ENCODE data around the gene RELN.

The RELN gene

DNA sequence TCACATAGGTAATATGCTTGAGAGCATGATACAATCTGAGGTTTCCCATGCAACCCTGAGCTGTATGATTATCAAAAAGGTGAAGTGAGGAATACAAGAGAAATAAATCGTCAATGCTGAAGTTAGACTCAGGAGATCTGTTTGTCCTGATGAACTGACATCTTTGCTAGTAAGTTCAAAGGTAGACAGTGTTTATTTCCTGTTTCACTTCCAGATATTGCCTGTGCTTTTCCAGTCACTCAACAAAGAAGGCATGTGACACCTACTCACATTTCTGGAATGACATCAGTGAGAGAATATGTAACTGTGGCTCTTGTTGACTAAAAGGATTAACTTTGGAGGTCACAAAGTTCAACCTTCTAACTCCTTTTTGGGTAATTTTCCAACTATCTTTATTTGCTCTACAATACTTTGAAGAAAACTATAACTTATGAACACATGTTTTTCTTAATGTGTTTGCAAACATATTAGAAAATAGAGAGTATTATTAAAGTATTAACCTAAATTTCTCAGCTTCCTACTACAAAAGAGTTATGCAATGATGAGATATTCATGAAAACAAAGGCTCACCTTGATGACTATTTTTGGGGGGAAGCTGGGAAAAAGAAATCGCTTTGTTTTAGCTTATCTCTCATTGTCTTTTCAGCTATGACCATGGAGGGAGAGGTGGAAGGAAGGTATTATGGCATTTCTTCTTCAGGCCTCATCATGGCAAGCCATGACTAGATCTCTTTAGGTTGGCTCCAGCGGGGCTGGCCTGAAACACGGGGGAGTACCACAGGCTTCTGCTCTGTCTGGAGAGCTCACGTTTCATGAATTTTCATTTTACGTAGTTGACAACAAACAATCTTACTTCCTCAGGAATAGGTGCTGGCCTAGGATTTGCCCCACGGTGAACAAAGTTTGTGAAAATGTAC lies 328.7 kb downstream of the RELN start:
- Histone ChIP-seq H3K36me3 (ENCODE audit: control insufficient read depth in 2 of 2, insufficient read depth in 1 of 2, low read length in 2 of 2) (no peaks in the 10 kb centered on the region), H3K9me3 (ENCODE audit: control insufficient read depth, insufficient read depth, low read depth, low read length) (no peaks in the 10 kb centered on the region), H3K27ac (ENCODE audit: extremely low read depth, low read depth, low read length) (no peak overlapping the region), H3K4me1 (ENCODE audit: control insufficient read depth, insufficient read depth, low read length) (no peaks in the 10 kb centered on the region), H3K4me3 (ENCODE audit: low read depth, low read length) (no peak overlapping the region)
- peak; percentile 25; the same call in 1 of the 2 replicates for TF ChIP-seq SCRT2 (tag by site-specific recombination; IDR thresholded peaks at IDR 0.05)
- peak; percentile 38; the same call in 1 of the 2 replicates for TF ChIP-seq SP3 (tag by site-specific recombination; IDR thresholded peaks at IDR 0.05)
- no peak for TF ChIP-seq ZNF571 (tag by site-specific recombination; IDR thresholded peaks at IDR 0.05)
- peak; percentile 48 for TF ChIP-seq ZNF366 (tag by site-specific recombination; conservative IDR thresholded peaks at IDR 0.05)
- POLR2A ChIA-PET = no interaction called here
- CTCF ChIA-PET = no interaction called here

DNA sequence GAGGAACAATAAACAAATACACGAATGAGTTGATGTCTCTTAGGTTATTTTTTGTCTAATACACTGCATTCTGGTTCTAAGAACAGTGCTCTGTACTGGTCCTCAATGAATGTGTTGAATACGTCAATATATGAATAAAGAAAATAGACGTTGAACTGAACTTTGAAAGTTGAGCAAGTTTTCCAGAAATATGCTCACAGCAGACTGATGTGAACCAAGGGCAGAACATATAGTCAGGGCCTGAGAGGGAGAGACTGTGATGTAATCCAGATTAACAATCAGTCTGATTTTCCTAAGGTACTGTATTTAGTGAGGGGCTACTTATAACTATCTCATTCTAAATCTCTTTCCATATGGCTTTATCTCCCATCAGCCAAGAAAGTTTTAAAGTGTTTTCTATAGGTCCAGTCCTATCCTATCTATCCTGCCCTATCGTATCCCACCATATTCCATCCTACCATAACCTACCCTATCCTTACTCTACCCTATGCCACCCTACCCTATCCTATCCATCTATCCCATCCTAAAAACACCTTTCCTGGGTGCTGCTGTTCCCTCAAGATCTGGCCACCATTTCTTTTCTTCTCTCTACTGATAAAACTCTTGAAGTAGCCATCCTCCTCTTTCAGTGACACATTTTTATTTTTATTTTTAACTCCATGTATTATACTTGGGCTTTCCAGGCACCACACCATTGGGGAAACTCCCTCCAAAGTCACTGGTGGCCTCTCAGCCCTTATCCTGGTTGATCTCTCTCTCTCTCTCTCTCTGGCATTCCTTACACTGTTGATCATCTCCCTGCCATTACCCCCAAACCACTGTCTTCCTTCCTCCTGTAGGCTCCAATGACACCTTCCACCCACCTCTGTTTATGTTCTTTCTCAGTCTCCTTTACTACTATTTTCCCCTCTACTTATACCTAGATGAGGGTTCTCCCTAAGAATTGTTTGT lies 331.1 kb downstream of the RELN start:
- Histone ChIP-seq H3K27ac (ENCODE audit: extremely low read depth, low read depth, low read length) (no peak overlapping the region), H3K4me3 (ENCODE audit: low read depth, low read length) (no peak overlapping the region), H3K9me3 (ENCODE audit: control insufficient read depth, insufficient read depth, low read depth, low read length) (no peaks in the 10 kb centered on the region), H3K4me1 (ENCODE audit: control insufficient read depth, insufficient read depth, low read length) (no peaks in the 10 kb centered on the region), H3K36me3 (ENCODE audit: control insufficient read depth in 2 of 2, insufficient read depth in 1 of 2, low read length in 2 of 2) (no peaks in the 10 kb centered on the region)
- TF ChIP-seq, protein P1, sequence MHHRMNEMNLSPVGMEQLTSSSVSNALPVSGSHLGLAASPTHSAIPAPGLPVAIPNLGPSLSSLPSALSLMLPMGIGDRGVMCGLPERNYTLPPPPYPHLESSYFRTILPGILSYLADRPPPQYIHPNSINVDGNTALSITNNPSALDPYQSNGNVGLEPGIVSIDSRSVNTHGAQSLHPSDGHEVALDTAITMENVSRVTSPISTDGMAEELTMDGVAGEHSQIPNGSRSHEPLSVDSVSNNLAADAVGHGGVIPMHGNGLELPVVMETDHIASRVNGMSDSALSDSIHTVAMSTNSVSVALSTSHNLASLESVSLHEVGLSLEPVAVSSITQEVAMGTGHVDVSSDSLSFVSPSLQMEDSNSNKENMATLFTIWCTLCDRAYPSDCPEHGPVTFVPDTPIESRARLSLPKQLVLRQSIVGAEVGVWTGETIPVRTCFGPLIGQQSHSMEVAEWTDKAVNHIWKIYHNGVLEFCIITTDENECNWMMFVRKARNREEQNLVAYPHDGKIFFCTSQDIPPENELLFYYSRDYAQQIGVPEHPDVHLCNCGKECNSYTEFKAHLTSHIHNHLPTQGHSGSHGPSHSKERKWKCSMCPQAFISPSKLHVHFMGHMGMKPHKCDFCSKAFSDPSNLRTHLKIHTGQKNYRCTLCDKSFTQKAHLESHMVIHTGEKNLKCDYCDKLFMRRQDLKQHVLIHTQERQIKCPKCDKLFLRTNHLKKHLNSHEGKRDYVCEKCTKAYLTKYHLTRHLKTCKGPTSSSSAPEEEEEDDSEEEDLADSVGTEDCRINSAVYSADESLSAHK (tag by site-specific recombination; IDR thresholded peaks at IDR 0.05) = no peak
- TF ChIP-seq YY2 (tag by site-specific recombination; IDR thresholded peaks at IDR 0.05) (no peak), ZNF140 (tag by site-specific recombination; IDR thresholded peaks at IDR 0.05) (no peak), ZNF202 (tag by site-specific recombination; IDR thresholded peaks at IDR 0.05; ENCODE audit: borderline replicate concordance) (no peak), ZNF341 (tag by site-specific recombination; IDR thresholded peaks at IDR 0.05; ENCODE audit: low read depth) (no peak)
- TF ChIP-seq, protein P2, sequence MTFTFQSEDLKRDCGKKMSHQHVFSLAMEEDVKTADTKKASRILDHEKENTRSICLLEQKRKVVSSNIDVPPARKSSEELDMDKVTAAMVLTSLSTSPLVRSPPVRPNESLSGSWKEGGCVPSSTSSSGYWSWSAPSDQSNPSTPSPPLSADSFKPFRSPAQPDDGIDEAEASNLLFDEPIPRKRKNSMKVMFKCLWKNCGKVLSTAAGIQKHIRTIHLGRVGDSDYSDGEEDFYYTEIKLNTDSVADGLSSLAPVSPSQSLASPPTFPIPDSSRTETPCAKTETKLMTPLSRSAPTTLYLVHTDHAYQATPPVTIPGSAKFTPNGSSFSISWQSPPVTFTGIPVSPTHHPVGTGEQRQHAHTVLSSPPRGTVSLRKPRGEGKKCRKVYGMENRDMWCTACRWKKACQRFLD (tag by site-specific recombination; IDR thresholded peaks at IDR 0.05) = no peak
- POLR2A ChIA-PET = no interaction called here
- CTCF ChIA-PET = interaction anchor here (0.6 kb wide), 1 partner anchor 212 kb away, joined by 3 read pairs; no protein-coding TSS in a partner anchor

DNA sequence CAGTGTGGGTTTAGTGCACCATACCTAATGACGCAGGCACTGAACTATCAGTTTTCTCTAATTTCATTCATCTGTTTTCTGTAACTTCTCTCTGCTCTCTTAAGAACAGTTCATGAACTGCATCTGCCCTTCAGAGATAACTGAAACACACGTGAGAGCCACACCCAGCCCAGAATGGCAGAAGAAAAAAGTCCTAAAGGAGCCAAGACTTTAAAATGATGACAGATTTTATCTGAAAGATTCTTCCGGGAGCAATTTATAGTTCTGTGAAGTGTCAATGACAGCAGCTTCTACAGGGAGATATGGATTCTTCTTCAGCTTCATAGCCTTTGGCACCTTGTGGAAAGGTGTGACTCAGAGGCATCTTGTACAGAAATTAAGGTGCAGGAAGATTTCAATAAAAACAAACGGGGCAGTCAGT lies 332.0 kb downstream of the RELN start:
- ChIA-PET POLR2A (no interaction called here), CTCF (no interaction called here)
- no peaks in the 10 kb centered on the region for H3K36me3 ChIP-seq (ENCODE audit: control insufficient read depth in 2 of 2, insufficient read depth in 1 of 2, low read length in 2 of 2)
- no peaks in the 10 kb centered on the region for H3K4me1 ChIP-seq (ENCODE audit: control insufficient read depth, insufficient read depth, low read length)
- no peak overlapping the region for H3K27ac ChIP-seq (ENCODE audit: extremely low read depth, low read depth, low read length)
- H3K4me3 ChIP-seq (ENCODE audit: low read depth, low read length) = no peak overlapping the region
- no peaks in the 10 kb centered on the region for H3K9me3 ChIP-seq (ENCODE audit: control insufficient read depth, insufficient read depth, low read depth, low read length)
- no peak for TF ChIP-seq ZFP69B (tag by site-specific recombination; IDR thresholded peaks at IDR 0.05)
- no peak for TF ChIP-seq ZFP3 (tag by site-specific recombination; IDR thresholded peaks at IDR 0.05; ENCODE audit: low read depth)
- no peak for TF ChIP-seq ZNF585B (tag by site-specific recombination; IDR thresholded peaks at IDR 0.05)
- TF ChIP-seq, protein P3, sequence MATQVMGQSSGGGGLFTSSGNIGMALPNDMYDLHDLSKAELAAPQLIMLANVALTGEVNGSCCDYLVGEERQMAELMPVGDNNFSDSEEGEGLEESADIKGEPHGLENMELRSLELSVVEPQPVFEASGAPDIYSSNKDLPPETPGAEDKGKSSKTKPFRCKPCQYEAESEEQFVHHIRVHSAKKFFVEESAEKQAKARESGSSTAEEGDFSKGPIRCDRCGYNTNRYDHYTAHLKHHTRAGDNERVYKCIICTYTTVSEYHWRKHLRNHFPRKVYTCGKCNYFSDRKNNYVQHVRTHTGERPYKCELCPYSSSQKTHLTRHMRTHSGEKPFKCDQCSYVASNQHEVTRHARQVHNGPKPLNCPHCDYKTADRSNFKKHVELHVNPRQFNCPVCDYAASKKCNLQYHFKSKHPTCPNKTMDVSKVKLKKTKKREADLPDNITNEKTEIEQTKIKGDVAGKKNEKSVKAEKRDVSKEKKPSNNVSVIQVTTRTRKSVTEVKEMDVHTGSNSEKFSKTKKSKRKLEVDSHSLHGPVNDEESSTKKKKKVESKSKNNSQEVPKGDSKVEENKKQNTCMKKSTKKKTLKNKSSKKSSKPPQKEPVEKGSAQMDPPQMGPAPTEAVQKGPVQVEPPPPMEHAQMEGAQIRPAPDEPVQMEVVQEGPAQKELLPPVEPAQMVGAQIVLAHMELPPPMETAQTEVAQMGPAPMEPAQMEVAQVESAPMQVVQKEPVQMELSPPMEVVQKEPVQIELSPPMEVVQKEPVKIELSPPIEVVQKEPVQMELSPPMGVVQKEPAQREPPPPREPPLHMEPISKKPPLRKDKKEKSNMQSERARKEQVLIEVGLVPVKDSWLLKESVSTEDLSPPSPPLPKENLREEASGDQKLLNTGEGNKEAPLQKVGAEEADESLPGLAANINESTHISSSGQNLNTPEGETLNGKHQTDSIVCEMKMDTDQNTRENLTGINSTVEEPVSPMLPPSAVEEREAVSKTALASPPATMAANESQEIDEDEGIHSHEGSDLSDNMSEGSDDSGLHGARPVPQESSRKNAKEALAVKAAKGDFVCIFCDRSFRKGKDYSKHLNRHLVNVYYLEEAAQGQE (tag by site-specific recombination; IDR thresholded peaks at IDR 0.05) = no peak
- TF ChIP-seq ZSCAN23 (tag by site-specific recombination; IDR thresholded peaks at IDR 0.05) = no peak
- no peak for TF ChIP-seq HOXC10 (CRISPR knock-in tag; IDR thresholded peaks at IDR 0.05)
- TF ChIP-seq ZNF558 (tag by site-specific recombination; IDR thresholded peaks at IDR 0.05) = no peak
- TF ChIP-seq, protein P4, sequence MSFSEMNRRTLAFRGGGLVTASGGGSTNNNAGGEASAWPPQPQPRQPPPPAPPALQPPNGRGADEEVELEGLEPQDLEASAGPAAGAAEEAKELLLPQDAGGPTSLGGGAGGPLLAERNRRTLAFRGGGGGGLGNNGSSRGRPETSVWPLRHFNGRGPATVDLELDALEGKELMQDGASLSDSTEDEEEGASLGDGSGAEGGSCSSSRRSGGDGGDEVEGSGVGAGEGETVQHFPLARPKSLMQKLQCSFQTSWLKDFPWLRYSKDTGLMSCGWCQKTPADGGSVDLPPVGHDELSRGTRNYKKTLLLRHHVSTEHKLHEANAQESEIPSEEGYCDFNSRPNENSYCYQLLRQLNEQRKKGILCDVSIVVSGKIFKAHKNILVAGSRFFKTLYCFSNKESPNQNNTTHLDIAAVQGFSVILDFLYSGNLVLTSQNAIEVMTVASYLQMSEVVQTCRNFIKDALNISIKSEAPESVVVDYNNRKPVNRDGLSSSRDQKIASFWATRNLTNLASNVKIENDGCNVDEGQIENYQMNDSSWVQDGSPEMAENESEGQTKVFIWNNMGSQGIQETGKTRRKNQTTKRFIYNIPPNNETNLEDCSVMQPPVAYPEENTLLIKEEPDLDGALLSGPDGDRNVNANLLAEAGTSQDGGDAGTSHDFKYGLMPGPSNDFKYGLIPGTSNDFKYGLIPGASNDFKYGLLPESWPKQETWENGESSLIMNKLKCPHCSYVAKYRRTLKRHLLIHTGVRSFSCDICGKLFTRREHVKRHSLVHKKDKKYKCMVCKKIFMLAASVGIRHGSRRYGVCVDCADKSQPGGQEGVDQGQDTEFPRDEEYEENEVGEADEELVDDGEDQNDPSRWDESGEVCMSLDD (tag by site-specific recombination; IDR thresholded peaks at IDR 0.05) = no peak
- TF ChIP-seq ZNF24 (tag by site-specific recombination; IDR thresholded peaks at IDR 0.05) = no peak

Measured in HEK293 (cell line).